Parathyroid adenoma (tissue), 2 donors: ENCODE data around the gene DNAJA4.

Experiments used
- H2AFZ ChIP-seq: fragments of 300-600 bp; sonication (generic); one replicate; pipeline ENCODE4 v1.7.0; 2017; ENCODE audit warnings: antibody characterized with exemption, mild to moderate bottlenecking
- H3K27ac ChIP-seq: fragments of 300-600 bp; sonication (generic); one replicate; pipeline ENCODE4 v1.7.0; 2017
- H3K27me3 ChIP-seq: fragments of 300-600 bp; sonication (generic); one replicate; pipeline ENCODE4 v1.7.0; 2017; ENCODE audit warnings: low read length; ENCODE audit not compliant: control insufficient read depth, insufficient read depth
- H3K36me3 ChIP-seq: fragments of 300-600 bp; sonication (generic); one replicate; pipeline ENCODE4 v1.7.0; 2017; ENCODE audit warnings: low read length; ENCODE audit not compliant: control insufficient read depth, insufficient read depth
- H3K4me1 ChIP-seq: fragments of 300-600 bp; sonication (generic); one replicate; pipeline ENCODE4 v1.7.0; 2017; ENCODE audit warnings: control low read depth
- H3K4me2 ChIP-seq: fragments of 300-600 bp; sonication (generic); one replicate; pipeline ENCODE4 v1.7.0; 2017; ENCODE audit warnings: low read length
- H3K4me3 ChIP-seq: fragments of 300-600 bp; sonication (generic); one replicate; pipeline ENCODE4 v1.7.0; 2017; ENCODE audit warnings: low read depth, low read length
- H3K79me2 ChIP-seq: fragments of 300-600 bp; sonication (generic); one replicate; pipeline ENCODE4 v1.7.0; 2017; ENCODE audit warnings: control low read depth
- H3K9ac ChIP-seq: fragments of 300-600 bp; sonication (generic); one replicate; pipeline ENCODE4 v1.7.0; 2017; ENCODE audit warnings: mild to moderate bottlenecking
- H3K9me3 ChIP-seq: fragments of 300-600 bp; sonication (generic); one replicate; pipeline ENCODE4 v1.7.0; 2017; ENCODE audit warnings: low read length; ENCODE audit not compliant: control insufficient read depth
- CTCF ChIP-seq: fragments of 300-600 bp; sonication (generic); IDR thresholded peaks from one replicate; pipeline ENCODE4 v1.7.0; 2017; ENCODE audit warnings: antibody characterized with exemption, mild to moderate bottlenecking
- donor health status: primary hyperparathyroidism.

Gene DNAJA4

GRCh38 chr15:78247911-78248310 lies 16.5 kb upstream of the DNAJA4 start:
- no peaks in the 10 kb centered on the region for H3K9me3 ChIP-seq
- H3K27ac ChIP-seq, result no peak overlapping the region
- no peak overlapping the region for H3K9ac ChIP-seq
- no peaks in the 10 kb centered on the region for H3K36me3 ChIP-seq
- no peaks in the 10 kb centered on the region for H3K27me3 ChIP-seq
- no peak overlapping the region for H3K4me2 ChIP-seq
- TF ChIP-seq CTCF, result no peak
- no peak overlapping the region for H3K4me3 ChIP-seq
- no peak overlapping the region for H2AFZ ChIP-seq
- H3K79me2 ChIP-seq, result no peaks in the 10 kb centered on the region
- no peaks in the 10 kb centered on the region for H3K4me1 ChIP-seq

- Histone ChIP-seq H3K27me3 (no peaks in the 10 kb centered on the region), H3K36me3 (no peaks in the 10 kb centered on the region), H3K79me2 (no peaks in the 10 kb centered on the region), H3K27ac (no peak overlapping the region), H3K4me1 (no peaks in the 10 kb centered on the region), H2AFZ (no peak overlapping the region), H3K9ac (no peak overlapping the region), H3K4me2 (no peak overlapping the region), H3K4me3 (no peak overlapping the region), H3K9me3 (no peaks in the 10 kb centered on the region)
- TF ChIP-seq CTCF, result no peak
Measured at GRCh38 chr15:78249131-78249530, 15.2 kb upstream of the DNAJA4 start.

GRCh38 chr15:78251136-78251535 lies 13.2 kb upstream of the DNAJA4 start:
- H3K4me3 ChIP-seq, result no peak overlapping the region
- H2AFZ ChIP-seq, result no peak overlapping the region
- H3K4me2 ChIP-seq, result no peak overlapping the region
- H3K79me2 ChIP-seq, result no peaks in the 10 kb centered on the region
- no peaks in the 10 kb centered on the region for H3K4me1 ChIP-seq
- H3K36me3 ChIP-seq, result no peaks in the 10 kb centered on the region
- no peak overlapping the region for H3K27ac ChIP-seq
- H3K27me3 ChIP-seq, result no peaks in the 10 kb centered on the region
- H3K9me3 ChIP-seq, result no peaks in the 10 kb centered on the region
- H3K9ac ChIP-seq, result no peak overlapping the region
- no peak for TF ChIP-seq CTCF

GRCh38 chr15:78255421-78256043 lies 8.8 kb upstream of the DNAJA4 start:
- no peak for TF ChIP-seq CTCF

GRCh38 chr15:78256044-78256437 lies 8.3 kb upstream of the DNAJA4 start:
- Histone ChIP-seq H3K4me1 (no peaks in the 10 kb centered on the region), H3K4me2 (no peak overlapping the region), H3K79me2 (no peaks in the 10 kb centered on the region), H3K9ac (no peak overlapping the region), H2AFZ (no peak overlapping the region), H3K36me3 (no peaks in the 10 kb centered on the region), H3K27ac (no peak overlapping the region), H3K27me3 (no peaks in the 10 kb centered on the region), H3K9me3 (no peaks in the 10 kb centered on the region), H3K4me3 (no peak overlapping the region)
- TF ChIP-seq CTCF, result no peak

More at GRCh38 chr15:78255421-78256043, 8.8 kb upstream of the DNAJA4 start:
- Histone ChIP-seq H2AFZ (no peak overlapping the region), H3K36me3 (no peaks in the 10 kb centered on the region), H3K27me3 (no peaks in the 10 kb centered on the region), H3K4me2 (no peak overlapping the region), H3K4me1 (no peaks in the 10 kb centered on the region), H3K9ac (no peak overlapping the region), H3K79me2 (no peaks in the 10 kb centered on the region), H3K27ac (no peak overlapping the region), H3K4me3 (no peak overlapping the region), H3K9me3 (no peaks in the 10 kb centered on the region)
